WTC11 (cell line): Measurements from ENCODE around the gene CFL1. TPM values are rescaled to one million over a fixed set of nuclear protein-coding genes. Genes with fewer than 3 reads are reported as not detected.

Source experiments
- ATAC-seq: fragments of 200-7000 bp; cut with Tn5 transposase; 2 replicates; pipeline ENCODE4 v1.10.0; 2021; ENCODE audit warnings: mild to moderate bottlenecking, moderate library complexity
- CTCF ChIA-PET: fragments of 300-600 bp; sonication (Branson Sonifier 250); formaldehyde crosslinking; loops from one replicate; lab custom pipeline; 2021; ENCODE audit warnings: antibody characterized with exemption; lab: Charles Lee
- POLR2A ChIA-PET: fragments of 350-600 bp; sonication (Branson Sonifier 250); formaldehyde crosslinking; loops from one replicate; lab custom pipeline; 2021; ENCODE audit warnings: antibody characterized with exemption; lab: Charles Lee
- DNase-seq: peaks from one replicate; pipeline ENCODE4 v3.0.0; 2021; ENCODE audit warnings: low spot score
- H3K27ac Mint-ChIP-seq: 2 replicates; pipeline ENCODE4 v1.8.0; 2021; ENCODE audit warnings: mixed read lengths
- H3K27me3 Mint-ChIP-seq: 2 replicates; pipeline ENCODE4 v1.8.0; 2021; ENCODE audit warnings: low read depth, mild to moderate bottlenecking, moderate library complexity, mixed read lengths
- H3K36me3 Mint-ChIP-seq: 2 replicates; pipeline ENCODE4 v1.8.0; 2021; ENCODE audit warnings: mixed read lengths
- H3K4me1 Mint-ChIP-seq: 2 replicates; pipeline ENCODE4 v1.8.0; 2022; ENCODE audit warnings: mixed read lengths
- H3K4me3 Mint-ChIP-seq: 2 replicates; pipeline ENCODE4 v1.8.0; 2021; ENCODE audit warnings: mild to moderate bottlenecking, moderate library complexity, mixed read lengths
- H3K9me3 Mint-ChIP-seq: 2 replicates; pipeline ENCODE4 v1.8.0; 2021; ENCODE audit warnings: mixed read lengths
- AR ChIP-seq: fragments of 250-450 bp; sonication (Bioruptor Pico); IDR thresholded peaks from 2 replicates; pipeline ENCODE4 v1.9.0; 2021; ENCODE audit warnings: mild to moderate bottlenecking
- ARID4B ChIP-seq: sonication (generic); formaldehyde crosslinking; IDR thresholded peaks from 2 replicates; pipeline ENCODE4 v1.8.0; 2023; ENCODE audit warnings: missing genetic modification reagents, mild to moderate bottlenecking, borderline replicate concordance
- ATF6 ChIP-seq: sonication (generic); formaldehyde crosslinking; IDR thresholded peaks from 2 replicates; pipeline ENCODE4 v1.8.1; 2023; ENCODE audit warnings: mild to moderate bottlenecking, missing genetic modification reagents
- E2F5 ChIP-seq: sonication (generic); formaldehyde crosslinking; IDR thresholded peaks from 2 replicates; pipeline ENCODE4 v1.8.1; 2022; ENCODE audit warnings: mild to moderate bottlenecking, moderate library complexity, missing genetic modification reagents
- GABPB1 ChIP-seq: sonication (generic); formaldehyde crosslinking; IDR thresholded peaks from 2 replicates; pipeline ENCODE4 v1.8.1; 2023; ENCODE audit warnings: mild to moderate bottlenecking, missing genetic modification reagents
- NR2C2 ChIP-seq: sonication (generic); formaldehyde crosslinking; IDR thresholded peaks from 2 replicates; pipeline ENCODE4 v1.8.0; 2022; ENCODE audit warnings: mild to moderate bottlenecking, missing genetic modification reagents
- PREB ChIP-seq: sonication (generic); formaldehyde crosslinking; IDR thresholded peaks from 2 replicates; pipeline ENCODE4 v1.8.1; 2022; ENCODE audit warnings: mild to moderate bottlenecking, missing genetic modification reagents, moderate library complexity, borderline replicate concordance
- SP1 ChIP-seq: sonication (generic); formaldehyde crosslinking; conservative IDR thresholded peaks from 2 replicates; pipeline ENCODE4 v1.8.1; 2022; ENCODE audit warnings: missing genetic modification reagents
- TCF7 ChIP-seq: sonication (generic); formaldehyde crosslinking; IDR thresholded peaks from 2 replicates; pipeline ENCODE4 v1.8.0; 2022; ENCODE audit warnings: mild to moderate bottlenecking, low read depth, missing genetic modification reagents, moderate library complexity
- ZBTB21 ChIP-seq: sonication (generic); formaldehyde crosslinking; IDR thresholded peaks from 2 replicates; pipeline ENCODE4 v1.8.1; 2023; ENCODE audit warnings: mild to moderate bottlenecking, missing genetic modification reagents, borderline replicate concordance
- ZNF121 ChIP-seq: sonication (generic); formaldehyde crosslinking; IDR thresholded peaks from 2 replicates; pipeline ENCODE4 v1.8.0; 2023; ENCODE audit warnings: missing genetic modification reagents
- ZNF396 ChIP-seq: fragments of 250-450 bp; sonication (Bioruptor Pico); IDR thresholded peaks from 2 replicates; pipeline ENCODE4 v1.8.0; 2021; ENCODE audit warnings: mild to moderate bottlenecking, moderate library complexity, borderline replicate concordance
- ZNF423 ChIP-seq: fragments of 250-450 bp; sonication (Bioruptor Pico); IDR thresholded peaks from 2 replicates; pipeline ENCODE4 v2.1.2; 2022; ENCODE audit warnings: mild to moderate bottlenecking, moderate library complexity
- total RNA-seq: library from RNA; stranded (reverse); gene quantifications from 3 replicates; pipeline ENCODE4 v1.2.3, GENCODE V29; 2021

Gene CFL1
- total RNA-seq, 1 experiment from 2014 or later: 1,073 TPM

GRCh38 chr11:65903068-65903481 is 45.1 kb upstream of the CFL1 start:
- H3K9me3 Mint-ChIP-seq: no peaks in the 10 kb centered on the region
- no peak for TF ChIP-seq PREB (CRISPR knock-in tag)
- TF ChIP-seq ZNF423 (CRISPR knock-in tag): 0 out of 2 replicates have a peak, but pooled peaks have one; percentile 45
- TF ChIP-seq, all 79 proteins: peak for 1
- CTCF ChIA-PET: interaction anchor here (0.8 to 2.3 kb wide), 4 partner anchors 12 to 166 kb away, joined by 3 to 9 read pairs (median 4); partner anchors contain the start of genes CCDC85B and FIBP
- POLR2A ChIA-PET: interaction anchor here (1.0 kb wide), 1 partner anchor 13 kb away, joined by 5 read pairs; the partner anchor contains the start of gene CCDC85B
- Mint-ChIP-seq H3K27ac (no peak overlapping the region), H3K27me3 (peaks cover 74% of the 10 kb centered on the region), H3K36me3 (no peaks in the 10 kb centered on the region), H3K4me1 (0 out of 2 replicates have a peak, but pooled peaks cover 4% of the 10 kb centered on the region), H3K4me3 (no peak overlapping the region)
- DNase-seq (no peak), ATAC-seq (no peak)

GRCh38 chr11:65900899-65901180 is 42.9 kb upstream of the CFL1 start:
- no peaks in the 10 kb centered on the region for H3K9me3 Mint-ChIP-seq

GRCh38 chr11:65900125-65900898 is 42.3 kb upstream of the CFL1 start, which contains the start of gene FOSL1:
TSS of gene FOSL1 (minus strand) at chr11:65900388. CDS start at chr11:65900339, 49 bp downstream.
- no peaks in the 10 kb centered on the region for H3K9me3 Mint-ChIP-seq
- peaks cover 78% of the 10 kb centered on the region for H3K27me3 Mint-ChIP-seq
- H3K36me3 Mint-ChIP-seq: no peaks in the 10 kb centered on the region; the same call in 1 of the 2 replicates
- peak; percentile 95 for ATAC-seq
- peak within 1 kb of the TSS; percentile 72 for H3K4me3 Mint-ChIP-seq
- DNase-seq: peak; percentile 97
- CTCF ChIA-PET: interaction anchor here (1.0 to 2.2 kb wide), 7 partner anchors 9 to 189 kb away, joined by 3 to 33 read pairs (median 10); partner anchors contain the start of genes CCDC85B, FIBP and MUS81
- POLR2A ChIA-PET: interaction anchor here (0.6 to 1.7 kb wide), 8 partner anchors 10 to 50 kb away, joined by 3 to 6 read pairs (median 3); partner anchors contain the start of genes CCDC85B, FIBP and MUS81
- 0 out of 2 replicates have a peak, but pooled peaks cover 4% of the 10 kb centered on the region for H3K4me1 Mint-ChIP-seq
- H3K27ac Mint-ChIP-seq: 0 out of 2 replicates have a peak within 1 kb of the TSS, but pooled peaks have one; percentile 41
- TF ChIP-seq GABPB1 (CRISPR knock-in tag): peak; percentile 51
- TF ChIP-seq ZBTB21 (CRISPR knock-in tag): no peak
- peak; percentile 97 for TF ChIP-seq SP1 (CRISPR knock-in tag)
- TF ChIP-seq ZNF121 (CRISPR knock-in tag): peak; percentile 72
- TF ChIP-seq AR (CRISPR knock-in tag): no peak
- no peak for TF ChIP-seq TCF7 (CRISPR knock-in tag)
- TF ChIP-seq PREB (CRISPR knock-in tag): no peak
- 0 out of 2 replicates have a peak, but pooled peaks have one; percentile 48 for TF ChIP-seq ARID4B

More at GRCh38 chr11:65900899-65901180, 42.9 kb upstream of the CFL1 start:
- TF ChIP-seq ATF6 (CRISPR knock-in tag) (no peak), ZNF396 (CRISPR knock-in tag) (no peak), NR2C2 (CRISPR knock-in tag) (no peak), E2F5 (CRISPR knock-in tag) (no peak)
- H3K4me3 Mint-ChIP-seq: peak overlapping the region; percentile 54
- H3K27me3 Mint-ChIP-seq: peaks cover 83% of the 10 kb centered on the region
- H3K27ac Mint-ChIP-seq: 0 out of 2 replicates have a peak overlapping the region, but pooled peaks have one; percentile 41
- ATAC-seq (no peak), DNase-seq (no peak)
- POLR2A ChIA-PET: interaction anchor here (0.6 to 1.7 kb wide), 8 partner anchors 10 to 51 kb away, joined by 3 to 6 read pairs (median 3); partner anchors contain the start of genes CCDC85B, FIBP and MUS81
- H3K36me3 Mint-ChIP-seq: no peaks in the 10 kb centered on the region
- CTCF ChIA-PET: interaction anchor here (1.0 to 2.2 kb wide), 7 partner anchors 10 to 190 kb away, joined by 3 to 33 read pairs (median 10); partner anchors contain the start of genes CCDC85B, FIBP and MUS81
- H3K4me1 Mint-ChIP-seq: 0 out of 2 replicates have a peak, but pooled peaks cover 4% of the 10 kb centered on the region
